Esophagus muscularis mucosa (tissue), 3 donors: Measurements from ENCODE around the gene POC1A.

Source experiments
- EP300 ChIP-seq: sonication (generic); formaldehyde crosslinking; IDR thresholded peaks from one replicate; pipeline ENCODE4 v1.6.1; 2017; ENCODE audit warnings: antibody characterized with exemption
- TF ChIP-seq, protein P1 (sequence below), 3 experiments: fragments of 200-600 bp in 2 of 3; fragments of 450-650 bp in 1 of 3; sonication (generic) in 2 of 3; IDR thresholded peaks; one replicate each; pipeline ENCODE4 v1.5.1; 2017 to 2019; ENCODE audit warnings: antibody characterized with exemption in 3 of 3, mild to moderate bottlenecking in 2 of 3, moderate library complexity in 1 of 3

- no peak for TF ChIP-seq EP300
- TF ChIP-seq, protein P1, sequence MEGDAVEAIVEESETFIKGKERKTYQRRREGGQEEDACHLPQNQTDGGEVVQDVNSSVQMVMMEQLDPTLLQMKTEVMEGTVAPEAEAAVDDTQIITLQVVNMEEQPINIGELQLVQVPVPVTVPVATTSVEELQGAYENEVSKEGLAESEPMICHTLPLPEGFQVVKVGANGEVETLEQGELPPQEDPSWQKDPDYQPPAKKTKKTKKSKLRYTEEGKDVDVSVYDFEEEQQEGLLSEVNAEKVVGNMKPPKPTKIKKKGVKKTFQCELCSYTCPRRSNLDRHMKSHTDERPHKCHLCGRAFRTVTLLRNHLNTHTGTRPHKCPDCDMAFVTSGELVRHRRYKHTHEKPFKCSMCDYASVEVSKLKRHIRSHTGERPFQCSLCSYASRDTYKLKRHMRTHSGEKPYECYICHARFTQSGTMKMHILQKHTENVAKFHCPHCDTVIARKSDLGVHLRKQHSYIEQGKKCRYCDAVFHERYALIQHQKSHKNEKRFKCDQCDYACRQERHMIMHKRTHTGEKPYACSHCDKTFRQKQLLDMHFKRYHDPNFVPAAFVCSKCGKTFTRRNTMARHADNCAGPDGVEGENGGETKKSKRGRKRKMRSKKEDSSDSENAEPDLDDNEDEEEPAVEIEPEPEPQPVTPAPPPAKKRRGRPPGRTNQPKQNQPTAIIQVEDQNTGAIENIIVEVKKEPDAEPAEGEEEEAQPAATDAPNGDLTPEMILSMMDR (IDR thresholded peaks at IDR 0.05) = no peak
Measured at GRCh38 chr3:52130966-52131622, 23.1 kb downstream of the POC1A start.
